Measurements from ENCODE around the gene ADAT3. TPM values are rescaled to one million over a fixed set of nuclear protein-coding genes. Genes with fewer than 3 reads are reported as not detected.
"Not testable (repeated sequence)": the region's sequence is repeated elsewhere in the genome, so short reads cannot be mapped to it uniquely, and the experiment has no call there.

The ADAT3 gene
- total and polyA plus RNA-seq, 2 donors (not counting 1 experiment from before 2014, with no cell fraction given) = 0.42 to 1.7 TPM

- Histone ChIP-seq H3K4me2 (ENCODE audit: extremely low read depth, insufficient read depth, low read length) (peak overlapping the region; percentile 100), H3K36me3 (ENCODE audit: control insufficient read depth, insufficient read depth, low read length) (peaks cover 12% of the 10 kb centered on the region), H2AFZ (ENCODE audit: low read length) (no peak overlapping the region), H3K79me2 (ENCODE audit: control insufficient read depth, insufficient read depth, low read length) (peaks cover 45% of the 10 kb centered on the region), H3K27ac (ENCODE audit: insufficient read depth, low read length) (peak overlapping the region; percentile 98), H3K9ac (ENCODE audit: insufficient read depth, low read length) (peak overlapping the region; percentile 14), H4K20me1 (ENCODE audit: control insufficient read depth, extremely low read depth, insufficient read depth, low read length) (no peaks in the 10 kb centered on the region), H3K9me3 (ENCODE audit: control insufficient read depth, insufficient read depth, low read depth, low read length) (no peaks in the 10 kb centered on the region), H3K4me1 (ENCODE audit: control insufficient read depth, extremely low read depth, insufficient read depth, low read length) (peaks cover 9% of the 10 kb centered on the region), H3K4me3 (replicated peaks in 1 of 4; ENCODE audit: control extremely low read depth in 1 of 4, insufficient read depth in 1 of 4, low read depth in 3 of 4, low read length in 4 of 4) (peak overlapping the region in 3 of 4 experiments; percentile 77 to 95 (median 88)), H3K27me3 (ENCODE audit: control insufficient read depth, insufficient read depth, low read length) (no peaks in the 10 kb centered on the region)
- no peak for TF ChIP-seq EZH2 (IDR thresholded peaks at IDR 0.05; ENCODE audit: low read length, missing control alignments)
- TF ChIP-seq CTCF (conservative IDR thresholded peaks at IDR 0.05 in 1 of 2, IDR thresholded peaks at IDR 0.05 in 1 of 2; ENCODE audit: low read depth in 1 of 2, low read length in 2 of 2) = no peak
- no peak for DNase-seq (ENCODE audit: low read depth in 2 of 2)
Observed at GRCh38 chr19:1873524-1874473, 31.4 kb upstream of the ADAT3 start.

DNA sequence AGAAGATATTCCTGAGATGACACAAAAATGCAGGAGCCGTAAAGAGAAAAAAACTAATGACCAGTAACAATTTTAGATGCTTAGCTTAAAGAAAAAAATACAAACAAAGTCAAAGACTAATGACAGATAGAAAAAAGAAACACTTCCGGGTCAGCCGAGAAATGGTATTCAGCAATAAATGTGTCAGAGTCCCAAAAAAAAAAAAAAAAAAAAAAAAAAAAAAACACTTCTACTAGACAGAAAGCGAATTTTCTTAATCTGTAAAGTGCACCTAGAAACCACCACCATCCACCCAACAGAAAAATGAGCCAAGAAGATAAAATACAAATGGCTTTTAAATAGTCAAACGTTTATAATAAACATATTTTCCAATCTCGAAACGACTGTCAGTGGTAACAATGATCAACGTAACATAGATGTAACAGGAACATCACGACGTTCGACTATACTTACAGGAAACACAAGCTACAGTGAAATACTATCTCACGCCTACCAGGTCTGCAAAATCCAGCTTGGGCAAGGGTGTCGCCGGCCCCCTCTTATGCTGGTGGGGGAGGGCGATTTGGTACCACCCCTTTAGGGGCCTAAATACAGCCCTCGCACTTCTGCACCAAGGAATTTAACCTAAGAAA is 30.5 kb upstream of the ADAT3 start:
- Histone ChIP-seq H3K9me3 (ENCODE audit: control insufficient read depth, insufficient read depth, low read depth, low read length) (no peaks in the 10 kb centered on the region), H3K4me2 (ENCODE audit: extremely low read depth, insufficient read depth, low read length) (peak overlapping the region; percentile 100), H3K79me2 (ENCODE audit: control insufficient read depth, insufficient read depth, low read length) (peaks cover 45% of the 10 kb centered on the region), H3K36me3 (ENCODE audit: control insufficient read depth, insufficient read depth, low read length) (peaks cover 12% of the 10 kb centered on the region), H3K9ac (ENCODE audit: insufficient read depth, low read length) (peak overlapping the region; percentile 42), H4K20me1 (ENCODE audit: control insufficient read depth, extremely low read depth, insufficient read depth, low read length) (no peaks in the 10 kb centered on the region), H3K4me3 (replicated peaks in 1 of 4; ENCODE audit: control extremely low read depth in 1 of 4, insufficient read depth in 1 of 4, low read depth in 3 of 4, low read length in 4 of 4) (peak overlapping the region; percentile 77 to 95 (median 89)), H3K27me3 (ENCODE audit: control insufficient read depth, insufficient read depth, low read length) (no peaks in the 10 kb centered on the region), H3K27ac (ENCODE audit: insufficient read depth, low read length) (peak overlapping the region; percentile 98), H3K4me1 (ENCODE audit: control insufficient read depth, extremely low read depth, insufficient read depth, low read length) (peaks cover 9% of the 10 kb centered on the region), H2AFZ (ENCODE audit: low read length) (no peak overlapping the region)
- TF ChIP-seq CTCF (conservative IDR thresholded peaks at IDR 0.05 in 1 of 2, IDR thresholded peaks at IDR 0.05 in 1 of 2; ENCODE audit: low read depth in 1 of 2, low read length in 2 of 2) (no peak), EZH2 (IDR thresholded peaks at IDR 0.05; ENCODE audit: low read length, missing control alignments) (no peak)
- no peak for DNase-seq (ENCODE audit: low read depth in 2 of 2)

DNA sequence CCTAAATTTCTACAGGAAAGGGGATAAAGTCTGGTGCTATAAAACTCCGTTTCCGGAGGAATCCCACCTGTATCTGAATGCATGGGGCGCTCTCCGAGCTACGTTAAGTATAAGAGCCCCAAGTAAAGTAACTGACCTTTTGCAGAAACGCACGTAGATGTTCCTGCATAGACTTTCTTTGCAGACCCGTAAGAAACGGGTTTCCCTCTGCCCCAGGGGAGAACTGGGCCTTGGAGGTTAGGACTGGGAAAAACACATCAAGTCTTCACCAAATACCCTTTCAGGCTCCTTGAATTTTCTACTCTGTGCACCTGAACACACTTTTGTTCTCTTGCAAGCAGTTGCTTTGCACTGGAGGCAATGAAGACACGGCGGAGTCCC is 29.9 kb upstream of the ADAT3 start:
- Histone ChIP-seq H3K79me2 (ENCODE audit: control insufficient read depth, insufficient read depth, low read length) (peaks cover 47% of the 10 kb centered on the region), H3K27ac (ENCODE audit: insufficient read depth, low read length) (peak overlapping the region; percentile 98), H3K36me3 (ENCODE audit: control insufficient read depth, insufficient read depth, low read length) (peaks cover 12% of the 10 kb centered on the region), H3K4me2 (ENCODE audit: extremely low read depth, insufficient read depth, low read length) (peak overlapping the region; percentile 100), H3K9ac (ENCODE audit: insufficient read depth, low read length) (peak overlapping the region; percentile 96), H3K4me3 (replicated peaks in 1 of 4; ENCODE audit: control extremely low read depth in 1 of 4, insufficient read depth in 1 of 4, low read depth in 3 of 4, low read length in 4 of 4) (peak overlapping the region; percentile 77 to 95 (median 89))
- not testable (repeated sequence) for H3K27me3 ChIP-seq (ENCODE audit: control insufficient read depth, insufficient read depth, low read length); H2AFZ ChIP-seq (ENCODE audit: low read length); H3K9me3 ChIP-seq (ENCODE audit: control insufficient read depth, insufficient read depth, low read depth, low read length); H4K20me1 ChIP-seq (ENCODE audit: control insufficient read depth, extremely low read depth, insufficient read depth, low read length); H3K4me1 ChIP-seq (ENCODE audit: control insufficient read depth, extremely low read depth, insufficient read depth, low read length); DNase-seq (ENCODE audit: low read depth in 2 of 2)
